ENCODE results near the gene SCP2.
A peak's percentile ranks its signal among the peaks of the same experiment; 100 is the strongest.

The SCP2 gene

GRCh38 chr1:52927212-52928014, at the start of gene SCP2:
TSS of gene SCP2 (plus strand) at chr1:52927276. CDS start at chr1:52927397, 121 bp downstream.
- in situ Hi-C loops (cut with HindIII; ENCODE audit: low pct_ligation_motif_present, low sequenced_read_pairs) = no loop called here
- Histone ChIP-seq H3K36me3 (replicated peaks) (no peaks in the 10 kb centered on the region), H3K27me3 (replicated peaks) (no peaks in the 10 kb centered on the region), H3K27ac (no peak within 1 kb of the TSS), H3K4me3 (ENCODE audit: low read depth, low read length) (peak within 1 kb of the TSS; percentile 80)
- peak; percentile 47 for DNase-seq
- no peak for TF ChIP-seq CTCF (IDR thresholded peaks at IDR 0.05; ENCODE audit: low read depth, low read length, missing control alignments)

- no peak for TF ChIP-seq CTCF (IDR thresholded peaks at IDR 0.05; ENCODE audit: low read depth, low read length, missing control alignments)
- Histone ChIP-seq H3K27ac (no peak overlapping the region), H3K27me3 (replicated peaks) (no peaks in the 10 kb centered on the region), H3K36me3 (replicated peaks) (no peaks in the 10 kb centered on the region), H3K4me3 (ENCODE audit: low read depth, low read length) (no peak overlapping the region)
- DNase-seq = no peak
- in situ Hi-C loops (cut with HindIII; ENCODE audit: low pct_ligation_motif_present, low sequenced_read_pairs) = no loop called here
Measured at GRCh38 chr1:52877554-52877953, 49.5 kb upstream of the SCP2 start.

DNA sequence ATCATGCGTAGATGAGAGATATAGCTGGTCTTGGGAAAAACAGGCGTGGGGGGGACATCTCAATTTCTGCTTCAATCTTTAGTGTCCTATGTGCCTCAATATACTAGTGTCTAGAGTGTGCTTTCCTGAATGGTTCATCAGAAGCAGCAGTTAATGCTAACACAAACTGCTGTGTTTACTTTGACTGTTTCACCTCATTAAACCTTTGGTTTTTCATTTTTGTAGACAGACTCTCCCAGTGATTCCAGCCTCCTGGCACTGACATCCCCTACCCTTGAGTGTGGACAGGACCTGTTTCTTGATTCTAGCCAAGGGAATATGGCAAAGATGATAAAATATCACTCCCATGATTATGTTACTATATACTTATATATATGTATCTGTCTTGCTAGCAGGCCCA, 46.9 kb upstream of the SCP2 start:
- Histone ChIP-seq H3K27me3 (replicated peaks) (no peaks in the 10 kb centered on the region), H3K4me3 (ENCODE audit: low read depth, low read length) (no peak overlapping the region), H3K27ac (no peak overlapping the region), H3K36me3 (replicated peaks) (no peaks in the 10 kb centered on the region)
- DNase-seq = no peak
- TF ChIP-seq CTCF (IDR thresholded peaks at IDR 0.05; ENCODE audit: low read depth, low read length, missing control alignments) = no peak
- in situ Hi-C loops (cut with HindIII; ENCODE audit: low pct_ligation_motif_present, low sequenced_read_pairs) = no loop called here

DNA sequence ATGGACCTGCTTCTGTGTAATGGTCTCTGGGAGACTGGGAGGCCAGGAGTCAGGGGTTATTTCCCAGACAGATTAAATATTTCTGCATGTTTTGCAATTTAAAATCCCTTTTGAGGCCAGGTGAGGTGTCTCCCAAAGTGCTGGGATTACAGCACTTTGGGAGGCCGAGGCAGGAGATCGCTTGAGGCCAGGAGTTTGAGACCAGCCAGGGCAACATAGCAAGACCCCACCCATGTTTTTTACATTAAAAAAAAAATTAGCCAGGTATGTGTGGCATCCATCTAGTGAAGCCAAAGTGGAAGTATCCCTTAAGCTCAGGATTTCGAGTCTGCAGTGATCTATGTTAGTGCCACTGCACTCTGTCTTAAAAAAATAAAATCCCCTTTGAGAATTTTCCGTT, 39.6 kb upstream of the SCP2 start:
- TF ChIP-seq CTCF (IDR thresholded peaks at IDR 0.05; ENCODE audit: low read depth, low read length, missing control alignments) = no peak
- in situ Hi-C loops (cut with HindIII; ENCODE audit: low pct_ligation_motif_present, low sequenced_read_pairs) = no loop called here
- Histone ChIP-seq H3K4me3 (ENCODE audit: low read depth, low read length) (no peak overlapping the region), H3K27me3 (replicated peaks) (no peaks in the 10 kb centered on the region), H3K27ac (no peak overlapping the region), H3K36me3 (replicated peaks) (no peaks in the 10 kb centered on the region)
- DNase-seq = no peak

DNA sequence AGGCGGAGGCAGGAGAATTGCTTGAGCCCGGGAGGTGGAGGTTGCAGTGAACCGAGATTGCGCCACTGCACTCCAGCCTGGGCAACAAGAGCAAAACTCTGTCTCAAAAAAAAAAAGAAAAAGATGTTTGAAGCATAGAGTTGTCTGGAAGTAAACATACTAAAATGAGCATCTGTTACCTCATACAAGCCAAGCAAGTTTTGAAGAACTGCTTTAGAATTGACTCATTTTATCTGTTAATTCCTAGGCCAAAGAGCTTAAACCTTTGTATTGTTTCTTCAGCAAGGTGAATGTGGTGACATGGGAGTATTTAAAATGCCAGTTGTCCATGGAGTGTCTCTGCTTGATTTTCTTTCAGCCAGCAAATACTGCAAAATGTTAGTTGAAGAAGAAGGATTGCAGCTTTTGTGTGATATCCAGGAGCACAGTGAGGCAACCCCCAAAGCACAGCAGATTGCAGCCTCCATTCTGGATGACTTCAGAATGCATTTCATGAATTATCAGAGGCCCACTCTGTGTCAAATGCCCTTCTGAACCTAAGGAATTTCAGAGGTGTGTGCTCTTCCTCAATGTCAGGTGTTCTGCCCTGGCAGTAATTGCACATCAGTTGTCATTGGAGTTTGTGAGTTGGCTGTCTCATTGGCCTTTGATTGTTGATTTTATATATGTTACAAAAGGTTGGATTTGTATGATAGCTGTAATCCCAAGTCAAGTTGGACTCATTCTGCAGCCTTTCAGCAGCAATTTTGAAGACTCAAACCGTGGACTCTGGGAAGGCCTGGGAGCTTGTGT, 34.5 kb upstream of the SCP2 start:
- no peak for TF ChIP-seq CTCF (IDR thresholded peaks at IDR 0.05; ENCODE audit: low read depth, low read length, missing control alignments)
- no peak overlapping the region for H3K27ac ChIP-seq
- no peaks in the 10 kb centered on the region for H3K36me3 ChIP-seq (replicated peaks)
- in situ Hi-C loops (cut with HindIII; ENCODE audit: low pct_ligation_motif_present, low sequenced_read_pairs) = no loop called here
- no peak for DNase-seq
- no peak overlapping the region for H3K4me3 ChIP-seq (ENCODE audit: low read depth, low read length)
- no peaks in the 10 kb centered on the region for H3K27me3 ChIP-seq (replicated peaks)

Data from brain microvascular endothelial cell (primary cell).